Nucleus accumbens (tissue), 56 donors: ENCODE data around the gene C14orf180.

Experiments
- DNase-seq, 56 donors: peaks; one replicate each; lab custom pipeline; 2025; lab: John Stamatoyannopoulos, UW

C14orf180 gene

DNA sequence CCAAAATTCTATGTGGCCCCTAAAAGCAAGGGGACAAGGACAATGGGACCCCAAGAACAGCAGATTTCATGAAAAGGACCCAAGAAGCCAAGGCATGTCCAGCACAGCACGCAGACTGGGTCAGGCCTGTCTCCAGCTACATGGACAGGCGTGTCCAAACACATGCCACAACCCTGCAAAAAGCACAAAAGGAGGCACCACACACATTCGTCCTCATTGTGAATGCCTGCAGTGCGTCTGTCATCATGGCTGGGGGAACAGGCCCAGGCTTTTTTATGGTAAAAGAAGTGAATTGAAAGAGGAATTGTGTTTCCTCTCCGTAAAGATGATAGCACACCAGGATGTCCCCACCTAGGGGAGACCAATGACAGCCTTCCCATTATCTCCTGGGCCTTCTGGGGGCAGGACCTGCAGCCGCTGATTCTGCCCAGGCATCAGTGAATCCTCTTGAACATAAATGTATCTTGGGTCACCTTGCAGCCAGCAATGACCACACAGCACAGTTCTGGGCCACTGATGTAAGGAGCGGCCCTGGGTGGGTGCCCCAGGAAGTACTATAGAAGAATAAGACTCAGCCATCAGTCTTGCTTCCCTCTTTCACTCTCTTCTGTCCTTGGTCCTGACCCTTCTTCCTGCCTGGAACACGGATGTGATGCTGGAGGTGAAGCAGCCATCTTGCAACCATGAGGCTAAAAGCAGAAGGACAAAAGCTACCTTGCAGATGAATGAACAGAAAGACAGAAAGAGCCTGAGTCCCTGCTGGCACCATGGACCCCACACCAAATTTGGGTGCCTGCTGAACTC is 29.8 kb upstream of the C14orf180 start:
- no peak for DNase-seq

GRCh38 chr14:104550340-104550860 is 29.2 kb upstream of the C14orf180 start:
- DNase-seq = no peak

- peak in 6 of 56 donors; percentile 13 to 43 (median 25) for DNase-seq
Observed at GRCh38 chr14:104550861-104551728, 28.5 kb upstream of the C14orf180 start.

DNA sequence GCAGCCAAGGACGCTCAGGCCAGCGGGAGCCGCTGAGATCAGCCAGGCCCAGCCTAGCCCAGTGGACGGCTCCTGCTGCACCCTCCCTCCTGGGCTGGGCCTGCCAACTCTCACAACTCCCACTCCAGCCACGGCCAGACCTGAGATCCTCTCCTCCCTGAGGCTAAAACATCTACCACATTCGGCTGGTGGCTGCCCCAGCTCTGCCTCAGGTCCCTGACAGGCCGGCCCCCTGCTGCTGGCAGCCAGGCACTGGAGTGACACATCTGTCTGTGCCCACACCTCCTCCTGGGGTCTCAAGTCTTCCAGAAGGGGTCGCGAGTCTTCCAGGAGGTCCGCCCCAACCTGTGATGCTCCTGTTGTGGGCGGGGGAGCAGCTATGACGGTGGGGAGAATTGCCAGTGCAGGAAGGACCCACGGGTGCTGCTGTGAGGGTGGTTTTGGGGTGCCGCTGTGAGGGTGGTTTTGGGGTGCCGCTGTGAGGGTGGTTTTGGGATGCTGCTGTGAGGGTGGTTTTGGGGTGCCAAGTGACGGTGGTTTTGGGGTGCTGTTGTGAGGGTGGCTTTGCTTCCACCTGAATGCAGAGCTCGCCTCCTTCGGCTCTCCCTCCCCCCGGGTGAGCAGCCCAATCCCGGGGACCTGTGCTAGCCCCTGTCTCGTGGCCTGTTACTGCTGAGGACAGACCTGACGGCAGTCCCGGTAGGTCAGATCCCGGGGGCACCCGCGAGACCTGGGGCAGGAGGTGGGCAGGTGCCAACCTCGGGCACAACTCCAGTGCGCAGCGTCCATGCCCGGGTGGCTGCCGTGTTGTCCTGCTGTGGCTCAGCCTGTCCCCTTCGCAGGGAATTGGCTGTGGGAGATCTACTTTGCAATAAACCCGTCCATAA is 27.5 kb upstream of the C14orf180 start:
- DNase-seq = no peak

- no peak for DNase-seq
Observed at GRCh38 chr14:104552738-104553125, 26.8 kb upstream of the C14orf180 start.

DNA sequence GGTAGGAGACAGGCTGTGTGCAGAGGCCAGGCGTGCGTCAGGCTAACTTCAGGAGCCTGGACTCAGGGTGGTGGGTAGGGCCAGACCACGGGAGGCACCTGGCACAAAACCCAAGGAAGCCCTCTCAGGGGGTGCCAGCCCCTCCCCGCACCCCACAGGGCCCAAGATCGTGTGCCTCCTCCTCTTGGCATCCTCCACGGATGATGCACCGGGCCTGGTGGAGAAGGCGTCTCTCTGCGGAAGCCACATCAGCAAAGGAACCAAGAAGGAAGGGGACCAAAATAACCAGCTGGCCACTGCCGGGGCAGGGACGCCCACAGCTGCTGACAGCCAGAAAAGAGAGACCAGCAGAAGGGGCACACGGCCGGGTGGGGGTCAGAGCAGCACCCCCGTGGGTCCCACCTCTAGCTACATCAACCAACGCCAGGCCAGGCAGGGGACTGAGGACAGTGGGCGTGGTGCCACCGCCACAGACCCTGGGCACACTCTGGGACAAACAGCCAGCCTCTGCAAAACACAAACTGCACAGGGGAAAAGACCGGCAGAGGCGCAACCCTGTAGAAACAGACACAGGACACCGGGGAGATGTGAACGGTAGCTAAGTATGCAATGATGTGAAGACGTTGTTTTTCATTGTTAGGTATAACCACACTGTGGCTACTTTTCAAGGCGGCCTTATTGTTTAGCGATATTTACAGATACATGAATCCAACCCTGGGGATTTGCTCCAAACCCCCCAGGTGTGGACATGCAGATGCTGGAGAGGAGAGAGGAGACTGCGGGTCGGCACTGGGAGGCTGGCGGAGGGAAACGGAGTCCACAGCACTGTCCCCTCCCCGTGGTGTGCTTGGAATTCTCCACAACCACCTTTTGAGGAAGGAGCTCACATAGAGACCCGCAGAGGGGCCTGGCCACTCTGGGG is 26.1 kb upstream of the C14orf180 start:
- no peak for DNase-seq

DNA sequence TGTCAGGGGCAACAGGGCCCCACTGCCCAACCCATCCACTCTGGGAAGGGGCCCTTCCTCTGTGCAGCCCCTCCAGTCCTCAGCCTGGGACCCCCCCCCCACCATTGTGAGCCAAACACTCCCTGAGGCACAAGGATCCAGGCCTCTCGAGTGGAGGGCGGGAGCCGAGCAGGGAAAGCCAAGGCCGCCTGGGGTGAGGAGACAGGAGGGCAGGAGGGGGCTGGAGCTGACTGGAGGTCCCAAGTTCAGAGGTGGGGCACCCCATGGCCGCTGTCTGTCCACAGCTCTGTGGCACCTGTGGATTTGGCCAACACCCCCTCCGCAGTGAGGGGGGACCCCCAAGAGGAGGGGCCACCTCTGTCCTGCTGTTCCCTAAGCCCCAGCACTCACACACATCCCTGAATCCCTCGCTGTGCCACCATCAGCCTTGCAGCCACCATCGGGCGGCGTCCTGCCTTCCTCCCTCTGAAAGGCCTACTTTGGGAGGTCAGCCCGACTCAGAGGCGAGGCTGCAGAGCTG is 25.4 kb upstream of the C14orf180 start:
- DNase-seq = no peak

- DNase-seq = no peak
Observed at GRCh38 chr14:104554608-104555429, 24.7 kb upstream of the C14orf180 start.

- no peak for DNase-seq
Observed at GRCh38 chr14:104555430-104556255, 23.9 kb upstream of the C14orf180 start.

DNA sequence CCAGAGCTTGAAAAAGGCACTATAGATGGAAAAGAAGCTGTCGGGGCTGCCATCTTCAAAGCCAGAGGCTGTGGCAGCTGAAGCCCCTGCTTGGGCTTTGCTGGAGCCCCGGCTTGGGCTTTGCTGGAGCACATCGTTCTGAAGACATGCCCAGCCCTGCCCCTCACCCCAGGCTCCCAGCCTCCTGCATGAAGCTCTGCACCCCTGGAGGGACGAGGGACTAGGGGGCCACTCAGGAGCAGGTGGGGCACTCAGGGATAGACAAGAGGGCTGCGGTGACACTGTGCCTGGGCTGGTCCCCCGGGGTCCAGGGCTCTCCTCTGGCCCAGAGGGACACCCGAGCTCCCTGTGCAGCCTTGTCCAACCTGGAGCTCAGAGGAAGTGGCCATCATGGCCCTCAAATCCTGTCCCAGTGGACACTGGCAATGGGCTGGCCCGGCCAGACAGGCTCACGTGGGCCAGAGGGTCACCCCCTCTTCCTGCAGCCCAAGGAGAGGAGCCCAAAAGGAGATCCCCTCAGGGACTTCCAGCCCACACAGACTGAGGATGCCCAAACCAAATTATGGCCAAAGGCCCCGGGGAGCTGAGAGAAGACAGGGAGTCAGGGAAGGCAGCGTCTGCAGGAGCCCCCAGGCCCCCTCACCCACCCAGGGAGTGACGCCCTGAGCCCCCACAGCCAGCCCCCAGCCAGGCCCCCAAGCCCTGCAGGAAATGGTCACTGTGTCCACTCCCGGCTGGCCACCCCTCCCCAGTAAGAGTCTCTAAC is 23.1 kb upstream of the C14orf180 start:
- no peak for DNase-seq

DNA sequence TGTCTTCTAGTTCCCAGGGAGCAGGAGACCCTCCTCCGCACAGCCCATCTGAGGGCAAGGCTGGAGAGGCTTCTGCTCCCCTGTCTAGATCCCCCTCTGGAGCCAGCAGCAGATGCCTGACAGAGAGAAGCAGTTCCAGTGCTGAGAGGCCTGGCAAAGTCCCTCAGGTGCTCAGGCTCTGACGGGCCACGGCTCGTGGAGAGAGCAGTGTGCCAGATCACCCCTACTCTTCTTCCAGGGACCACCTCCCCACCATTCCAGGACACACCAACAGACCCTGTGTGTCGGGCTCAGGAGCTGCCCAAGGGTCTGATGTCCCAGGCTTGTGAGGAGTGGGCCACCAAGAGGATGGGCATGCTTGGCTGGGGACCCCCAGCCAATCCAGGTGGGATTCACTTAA is 22.5 kb upstream of the C14orf180 start:
- no peak for DNase-seq

- no peak for DNase-seq
Observed at GRCh38 chr14:104557766-104558165, 21.8 kb upstream of the C14orf180 start.

- DNase-seq = no peak
Observed at GRCh38 chr14:104558231-104559027, 21.1 kb upstream of the C14orf180 start.

- DNase-seq = peak in 1 of 56 donors; percentile 17
Observed at GRCh38 chr14:104559028-104559803, 20.3 kb upstream of the C14orf180 start.
